Erythroblast (primary cell): ENCODE measurements around the gene KIF17.

Experiments
- GATA1 ChIP-seq: IDR thresholded peaks from 2 replicates; pipeline ENCODE4 v1.6.1; 2011; ENCODE audit warnings: low read depth, mild to moderate bottlenecking, control low read depth, low read length, moderate library complexity
- POLR2A ChIP-seq: IDR thresholded peaks from 2 replicates; pipeline ENCODE4 v1.6.1; 2011; ENCODE audit warnings: mild to moderate bottlenecking, low read length

- TF ChIP-seq POLR2A, result no peak
- TF ChIP-seq GATA1, result no peak
Measured at GRCh38 chr1:20713440-20713839, 4.4 kb downstream of the KIF17 start.
